GM18909 (cell line): ENCODE data around the gene TBC1D25.

Experiments used
- ATAC-seq: cut with Tn5 transposase; IDR thresholded peaks from one replicate; pipeline ENCODE4 v1.9.1; 2021; ENCODE audit warnings: mild to moderate bottlenecking; ENCODE audit not compliant: unreplicated experiment, poor library complexity

Gene TBC1D25

GRCh38 chrX:48598614-48599013, 59.1 kb downstream of the TBC1D25 start:
- no peak for ATAC-seq

GRCh38 chrX:48599341-48599740, 59.8 kb downstream of the TBC1D25 start:
- no peak for ATAC-seq

DNA sequence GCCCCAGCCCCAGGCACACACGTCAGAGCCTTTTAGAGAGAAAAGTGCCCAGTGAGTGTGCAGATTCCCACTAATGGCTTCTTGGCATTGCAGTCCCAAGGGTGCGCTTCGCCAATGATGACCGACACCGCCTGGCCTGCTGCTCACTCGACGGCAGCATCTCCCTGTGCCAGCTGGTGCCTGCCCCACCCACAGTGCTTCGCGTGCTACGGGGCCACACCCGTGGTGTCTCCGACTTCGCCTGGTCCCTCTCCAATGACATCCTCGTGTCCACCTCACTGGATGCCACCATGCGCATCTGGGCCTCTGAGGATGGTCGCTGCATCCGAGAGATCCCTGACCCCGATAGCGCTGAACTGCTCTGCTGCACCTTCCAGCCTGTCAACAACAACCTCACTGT, 60.7 kb downstream of the TBC1D25 start:
- ATAC-seq: no peak

DNA sequence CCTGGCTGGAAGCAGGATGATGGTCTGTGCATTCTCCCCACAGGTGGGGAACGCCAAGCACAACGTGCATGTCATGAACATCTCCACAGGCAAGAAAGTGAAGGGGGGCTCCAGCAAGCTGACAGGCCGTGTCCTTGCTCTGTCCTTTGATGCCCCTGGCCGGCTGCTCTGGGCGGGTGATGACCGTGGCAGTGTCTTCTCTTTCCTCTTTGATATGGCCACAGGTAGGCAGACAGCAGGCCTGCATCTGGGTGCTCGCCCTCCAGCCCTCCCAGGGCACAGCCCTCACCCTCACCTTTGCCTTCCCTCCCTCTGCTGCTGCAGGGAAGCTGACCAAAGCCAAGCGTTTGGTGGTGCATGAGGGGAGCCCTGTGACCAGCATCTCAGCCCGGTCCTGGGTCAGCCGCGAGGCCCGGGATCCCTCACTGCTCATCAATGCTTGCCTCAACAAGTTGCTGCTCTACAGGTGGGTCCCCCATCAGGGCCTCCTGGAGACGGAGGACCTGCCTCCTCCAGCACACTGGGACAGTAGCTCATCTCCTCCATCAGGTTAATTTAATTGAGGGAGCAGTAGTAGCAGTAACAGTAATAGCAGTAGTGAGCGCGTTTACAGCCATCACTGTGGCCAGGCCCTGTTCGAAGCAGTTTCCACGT, 62.4 kb downstream of the TBC1D25 start:
- no peak for ATAC-seq

DNA sequence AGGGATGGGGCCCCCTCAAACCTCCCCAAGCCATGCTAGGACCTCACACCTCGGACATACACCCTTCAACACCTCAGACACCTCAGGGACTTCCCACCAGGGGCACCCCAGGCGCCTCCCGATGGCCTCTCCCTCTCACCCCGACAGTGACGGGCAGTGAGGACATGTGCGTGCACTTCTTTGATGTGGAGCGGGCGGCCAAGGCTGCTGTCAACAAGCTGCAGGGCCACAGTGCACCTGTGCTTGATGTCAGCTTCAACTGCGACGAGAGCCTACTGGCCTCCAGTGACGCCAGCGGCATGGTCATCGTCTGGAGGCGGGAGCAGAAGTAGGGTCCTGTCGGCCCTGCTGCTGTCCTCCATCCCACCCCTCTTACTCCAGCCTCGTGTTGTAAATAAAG, 65.2 kb downstream of the TBC1D25 start:
- no peak for ATAC-seq

- ATAC-seq: no peak
These were observed 66.6 kb downstream of the TBC1D25 start for GRCh38 chrX:48606091-48606490.

DNA sequence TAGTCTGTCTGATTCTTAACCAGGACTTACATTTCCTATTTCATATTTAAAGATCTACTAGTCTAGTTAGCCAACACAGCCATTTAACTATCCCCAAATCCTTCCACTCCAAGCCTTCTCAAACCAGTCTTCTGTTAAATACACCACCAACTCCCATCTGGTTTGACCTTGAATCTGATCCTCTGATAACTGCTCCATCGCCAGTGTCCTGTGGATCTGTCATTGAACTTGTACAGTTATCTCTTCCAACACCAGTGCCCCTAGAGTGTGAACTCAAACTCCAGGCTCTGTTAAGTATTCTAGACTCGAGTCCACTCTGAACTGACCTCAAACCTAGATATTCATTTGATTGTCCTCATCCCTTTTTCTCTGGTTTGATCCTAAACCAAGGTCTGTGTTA, 72.2 kb downstream of the TBC1D25 start:
- no peak for ATAC-seq
